HL-60 (cell line): ENCODE data around the gene TNPO3.

Experiments
- DNase-seq, 2 experiments: peaks; one replicate each; pipeline ENCODE4 v3.0.0-alpha.2; 2010 to 2020; ENCODE audit warnings: low read depth in 1 of 2, low spot score in 1 of 2
- H3K27ac ChIP-seq: fragments of 250-450 bp; sonication (Bioruptor Pico); replicated peaks from 2 replicates; pipeline ENCODE4 v1.5.1; 2020; ENCODE audit warnings: mild to moderate bottlenecking, moderate library complexity
- H3K27me3 ChIP-seq: fragments of 250-450 bp; sonication (Bioruptor Pico); 2 replicates; pipeline ENCODE4 v1.5.1; 2021; ENCODE audit warnings: mild to moderate bottlenecking, moderate library complexity; ENCODE audit not compliant: insufficient read depth, poor library complexity, severe bottlenecking
- H3K4me3 ChIP-seq: replicated peaks from 2 replicates; pipeline ENCODE4 v1.5.1; 2011; ENCODE audit warnings: mild to moderate bottlenecking, control low read depth, low read length; ENCODE audit not compliant: insufficient read depth
- GABPA ChIP-seq: IDR thresholded peaks from 2 replicates; pipeline ENCODE4 v1.6.1; 2012; ENCODE audit warnings: low read depth
- POLR2AphosphoS5 ChIP-seq: IDR thresholded peaks from 2 replicates; pipeline ENCODE4 v1.6.1; 2012; ENCODE audit warnings: low read depth
- SPI1 ChIP-seq: IDR thresholded peaks from 2 replicates; pipeline ENCODE4 v1.6.1; 2012; ENCODE audit warnings: low read depth, mild to moderate bottlenecking, borderline replicate concordance
- long read RNA-seq: library from polyadenylated mRNA; unstranded; transcript quantifications from one replicate; pipeline ENCODE4 v2.0.0, GENCODE V29; 2020
- TF ChIP-seq, protein P1 (sequence below): IDR thresholded peaks from 2 replicates; pipeline ENCODE4 v1.6.1; 2012; ENCODE audit warnings: low read depth; ENCODE audit not compliant: insufficient replicate concordance
- TF ChIP-seq, protein P2 (sequence below): IDR thresholded peaks from one replicate; pipeline ENCODE4 v1.5.1; 2011; ENCODE audit warnings: low read length, control low read depth, inconsistent platforms; ENCODE audit not compliant: insufficient read depth

The TNPO3 gene
- long read RNA-seq, full-length matches to known transcripts: 507 of 610 reads
- long read RNA-seq, partial matches to known transcripts: 30 of 610 reads
- long read RNA-seq, other reads (novel, unspliced or antisense): 73 of 610 reads

DNA sequence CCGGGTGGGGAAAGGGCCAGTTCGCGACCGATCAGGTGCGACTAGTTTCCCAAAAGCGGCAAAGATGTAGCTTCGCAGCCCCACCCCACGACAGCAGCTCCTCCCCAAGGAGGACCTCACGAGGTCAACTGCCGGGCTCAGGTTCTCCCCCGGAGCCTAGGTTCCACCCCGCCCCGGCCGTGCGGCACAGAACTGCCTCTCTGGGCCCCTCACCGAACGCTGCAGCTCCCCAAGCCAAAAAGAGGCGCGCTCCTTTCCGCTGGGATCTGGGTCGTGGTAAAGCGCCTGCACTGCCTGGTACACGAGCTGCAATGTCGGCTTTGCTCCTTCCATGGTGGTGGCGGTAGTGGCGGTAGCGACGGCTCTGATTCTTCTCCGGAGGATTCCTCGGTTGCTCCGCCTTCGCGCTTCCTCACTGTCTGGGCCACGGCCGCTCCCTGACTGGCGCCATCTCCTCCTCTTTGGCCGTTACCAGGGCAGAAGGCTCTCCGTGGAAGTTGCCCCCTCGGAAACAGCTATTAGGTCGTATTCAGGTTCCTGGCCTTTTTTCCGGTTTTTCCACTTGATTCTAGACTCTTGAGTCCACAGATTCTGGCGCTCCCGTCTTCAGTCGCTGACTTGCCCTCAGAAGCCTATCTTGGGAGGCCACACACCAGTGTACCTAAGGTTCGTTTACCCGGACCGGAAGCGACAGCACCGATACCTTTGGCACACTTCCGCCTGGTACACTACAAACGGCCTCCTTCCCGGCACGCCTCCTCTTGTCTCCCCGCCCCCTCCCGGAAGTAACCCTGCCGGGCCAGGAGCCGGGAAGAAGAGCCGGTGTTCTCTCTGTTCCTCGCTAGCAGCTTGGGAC, at the start of gene TNPO3:
TNPO3 (minus strand) TSS at position 674 of the 856 bp plus-strand sequence; CDS start at position 333, 341 bp downstream.
- DNase-seq: peak; percentile 88 to 95
- no peak for TF ChIP-seq SPI1
- TF ChIP-seq, protein P1, sequence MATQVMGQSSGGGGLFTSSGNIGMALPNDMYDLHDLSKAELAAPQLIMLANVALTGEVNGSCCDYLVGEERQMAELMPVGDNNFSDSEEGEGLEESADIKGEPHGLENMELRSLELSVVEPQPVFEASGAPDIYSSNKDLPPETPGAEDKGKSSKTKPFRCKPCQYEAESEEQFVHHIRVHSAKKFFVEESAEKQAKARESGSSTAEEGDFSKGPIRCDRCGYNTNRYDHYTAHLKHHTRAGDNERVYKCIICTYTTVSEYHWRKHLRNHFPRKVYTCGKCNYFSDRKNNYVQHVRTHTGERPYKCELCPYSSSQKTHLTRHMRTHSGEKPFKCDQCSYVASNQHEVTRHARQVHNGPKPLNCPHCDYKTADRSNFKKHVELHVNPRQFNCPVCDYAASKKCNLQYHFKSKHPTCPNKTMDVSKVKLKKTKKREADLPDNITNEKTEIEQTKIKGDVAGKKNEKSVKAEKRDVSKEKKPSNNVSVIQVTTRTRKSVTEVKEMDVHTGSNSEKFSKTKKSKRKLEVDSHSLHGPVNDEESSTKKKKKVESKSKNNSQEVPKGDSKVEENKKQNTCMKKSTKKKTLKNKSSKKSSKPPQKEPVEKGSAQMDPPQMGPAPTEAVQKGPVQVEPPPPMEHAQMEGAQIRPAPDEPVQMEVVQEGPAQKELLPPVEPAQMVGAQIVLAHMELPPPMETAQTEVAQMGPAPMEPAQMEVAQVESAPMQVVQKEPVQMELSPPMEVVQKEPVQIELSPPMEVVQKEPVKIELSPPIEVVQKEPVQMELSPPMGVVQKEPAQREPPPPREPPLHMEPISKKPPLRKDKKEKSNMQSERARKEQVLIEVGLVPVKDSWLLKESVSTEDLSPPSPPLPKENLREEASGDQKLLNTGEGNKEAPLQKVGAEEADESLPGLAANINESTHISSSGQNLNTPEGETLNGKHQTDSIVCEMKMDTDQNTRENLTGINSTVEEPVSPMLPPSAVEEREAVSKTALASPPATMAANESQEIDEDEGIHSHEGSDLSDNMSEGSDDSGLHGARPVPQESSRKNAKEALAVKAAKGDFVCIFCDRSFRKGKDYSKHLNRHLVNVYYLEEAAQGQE: peak; percentile 72
- TF ChIP-seq, protein P2, sequence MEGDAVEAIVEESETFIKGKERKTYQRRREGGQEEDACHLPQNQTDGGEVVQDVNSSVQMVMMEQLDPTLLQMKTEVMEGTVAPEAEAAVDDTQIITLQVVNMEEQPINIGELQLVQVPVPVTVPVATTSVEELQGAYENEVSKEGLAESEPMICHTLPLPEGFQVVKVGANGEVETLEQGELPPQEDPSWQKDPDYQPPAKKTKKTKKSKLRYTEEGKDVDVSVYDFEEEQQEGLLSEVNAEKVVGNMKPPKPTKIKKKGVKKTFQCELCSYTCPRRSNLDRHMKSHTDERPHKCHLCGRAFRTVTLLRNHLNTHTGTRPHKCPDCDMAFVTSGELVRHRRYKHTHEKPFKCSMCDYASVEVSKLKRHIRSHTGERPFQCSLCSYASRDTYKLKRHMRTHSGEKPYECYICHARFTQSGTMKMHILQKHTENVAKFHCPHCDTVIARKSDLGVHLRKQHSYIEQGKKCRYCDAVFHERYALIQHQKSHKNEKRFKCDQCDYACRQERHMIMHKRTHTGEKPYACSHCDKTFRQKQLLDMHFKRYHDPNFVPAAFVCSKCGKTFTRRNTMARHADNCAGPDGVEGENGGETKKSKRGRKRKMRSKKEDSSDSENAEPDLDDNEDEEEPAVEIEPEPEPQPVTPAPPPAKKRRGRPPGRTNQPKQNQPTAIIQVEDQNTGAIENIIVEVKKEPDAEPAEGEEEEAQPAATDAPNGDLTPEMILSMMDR: no peak
- TF ChIP-seq GABPA: peak; percentile 99
- peak; percentile 91 for TF ChIP-seq POLR2AphosphoS5
- H3K4me3 ChIP-seq: peak within 1 kb of the TSS; percentile 87
- peak within 1 kb of the TSS; percentile 97 for H3K27ac ChIP-seq
- no peaks in the 10 kb centered on the region for H3K27me3 ChIP-seq

DNA sequence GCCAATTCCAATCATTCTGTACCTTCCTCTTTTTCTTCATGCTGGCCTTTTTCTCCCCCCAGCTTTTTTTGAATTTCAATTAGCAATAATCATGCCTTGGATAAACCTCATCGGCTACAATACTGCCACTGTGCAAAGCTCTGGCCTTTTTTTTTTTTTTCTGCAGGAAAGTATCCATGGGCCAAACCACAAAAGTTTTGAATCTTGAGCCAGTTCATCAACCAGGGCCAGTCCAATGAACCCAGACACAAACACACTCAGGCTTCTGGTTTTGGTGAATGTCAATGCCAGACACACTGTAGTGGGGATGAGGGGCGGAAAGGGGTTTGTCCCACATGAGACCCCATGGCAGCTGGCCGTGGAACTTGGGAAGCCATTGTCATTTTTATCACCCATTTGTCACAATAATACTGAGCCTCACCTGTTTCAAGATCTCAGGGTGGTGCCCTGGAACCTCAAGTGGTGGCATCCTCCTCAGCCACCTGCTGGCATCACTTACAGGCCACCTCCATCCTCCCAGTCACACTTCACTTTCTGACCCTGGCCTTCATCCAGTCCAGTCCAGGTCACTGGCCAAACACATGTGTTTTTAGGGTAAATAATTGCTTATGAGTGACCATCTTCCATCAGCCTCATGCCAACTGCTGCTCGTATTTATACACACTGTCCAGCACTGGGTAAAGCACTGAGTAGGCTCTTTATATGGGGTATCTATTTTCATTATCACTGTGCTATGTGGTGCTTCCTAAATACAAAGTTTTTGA, 48.8 kb upstream of the TNPO3 start:
- DNase-seq: no peak
- no peaks in the 10 kb centered on the region for H3K27me3 ChIP-seq
- H3K27ac ChIP-seq: no peak overlapping the region
- H3K4me3 ChIP-seq: no peak overlapping the region
- TF ChIP-seq, protein P2: no peak
- TF ChIP-seq, protein P1: no peak
- TF ChIP-seq SPI1 (no peak), POLR2AphosphoS5 (no peak), GABPA (no peak)

DNA sequence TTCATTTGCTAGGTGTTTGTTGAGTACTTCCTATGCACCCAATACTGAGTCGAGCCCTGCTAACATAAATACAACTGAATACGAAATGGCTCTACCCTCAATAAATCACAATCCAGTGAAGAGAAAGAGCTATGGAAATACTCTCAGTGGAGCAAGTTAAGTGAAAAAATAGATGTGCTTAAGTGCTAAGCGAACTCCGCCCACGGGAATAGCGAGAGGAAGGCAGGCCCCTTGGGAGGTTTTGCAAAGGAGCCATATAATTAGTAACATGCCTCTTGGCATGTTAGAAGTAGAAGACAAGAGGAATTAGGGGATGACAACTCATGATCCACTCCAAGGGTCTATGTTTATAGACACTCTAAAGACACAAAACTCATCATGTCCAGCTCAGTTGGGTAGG, 46.8 kb upstream of the TNPO3 start:
- no peak overlapping the region for H3K4me3 ChIP-seq
- H3K27me3 ChIP-seq: no peaks in the 10 kb centered on the region
- TF ChIP-seq, protein P2: no peak
- no peak for DNase-seq
- H3K27ac ChIP-seq: no peak overlapping the region
